WTC11 (cell line): Measurements from ENCODE around the gene SLC66A2. TPM values are rescaled to one million over a fixed set of nuclear protein-coding genes. Genes with fewer than 3 reads are reported as not detected.

Experiments used
- ATAC-seq: fragments of 200-7000 bp; cut with Tn5 transposase; 2 replicates; pipeline ENCODE4 v1.10.0; 2021; ENCODE audit warnings: mild to moderate bottlenecking, moderate library complexity
- CTCF ChIA-PET: fragments of 300-600 bp; sonication (Branson Sonifier 250); formaldehyde crosslinking; loops from one replicate; lab custom pipeline; 2021; ENCODE audit warnings: antibody characterized with exemption; lab: Charles Lee
- POLR2A ChIA-PET: fragments of 350-600 bp; sonication (Branson Sonifier 250); formaldehyde crosslinking; loops from one replicate; lab custom pipeline; 2021; ENCODE audit warnings: antibody characterized with exemption; lab: Charles Lee
- DNase-seq: peaks from one replicate; pipeline ENCODE4 v3.0.0; 2021; ENCODE audit warnings: low spot score
- H3K27ac Mint-ChIP-seq: 2 replicates; pipeline ENCODE4 v1.8.0; 2021; ENCODE audit warnings: mixed read lengths
- H3K27me3 Mint-ChIP-seq: 2 replicates; pipeline ENCODE4 v1.8.0; 2021; ENCODE audit warnings: low read depth, mild to moderate bottlenecking, moderate library complexity, mixed read lengths
- H3K36me3 Mint-ChIP-seq: 2 replicates; pipeline ENCODE4 v1.8.0; 2021; ENCODE audit warnings: mixed read lengths
- H3K4me1 Mint-ChIP-seq: 2 replicates; pipeline ENCODE4 v1.8.0; 2022; ENCODE audit warnings: mixed read lengths
- H3K4me3 Mint-ChIP-seq: 2 replicates; pipeline ENCODE4 v1.8.0; 2021; ENCODE audit warnings: mild to moderate bottlenecking, moderate library complexity, mixed read lengths
- H3K9me3 Mint-ChIP-seq: 2 replicates; pipeline ENCODE4 v1.8.0; 2021; ENCODE audit warnings: mixed read lengths
- AR ChIP-seq: fragments of 250-450 bp; sonication (Bioruptor Pico); IDR thresholded peaks from 2 replicates; pipeline ENCODE4 v1.9.0; 2021; ENCODE audit warnings: mild to moderate bottlenecking
- CBFB ChIP-seq: sonication (generic); formaldehyde crosslinking; IDR thresholded peaks from 2 replicates; pipeline ENCODE4 v1.8.1; 2022; ENCODE audit warnings: mild to moderate bottlenecking, low read depth, missing genetic modification reagents
- ELF4 ChIP-seq: sonication (generic); formaldehyde crosslinking; IDR thresholded peaks from 2 replicates; pipeline ENCODE4 v1.8.1; 2022; ENCODE audit warnings: low read depth, mild to moderate bottlenecking, moderate library complexity, missing genetic modification reagents
- EMX1 ChIP-seq: fragments of 250-450 bp; sonication (Bioruptor Pico); IDR thresholded peaks from 2 replicates; pipeline ENCODE4 v1.8.0; 2021; ENCODE audit warnings: mild to moderate bottlenecking
- ESRRA ChIP-seq: sonication (generic); formaldehyde crosslinking; IDR thresholded peaks from 2 replicates; pipeline ENCODE4 v1.8.1; 2022; ENCODE audit warnings: mild to moderate bottlenecking, missing genetic modification reagents, borderline replicate concordance
- ETV6 ChIP-seq: sonication (generic); formaldehyde crosslinking; IDR thresholded peaks from 2 replicates; pipeline ENCODE4 v1.8.1; 2022; ENCODE audit warnings: mild to moderate bottlenecking, missing genetic modification reagents
- GRHL2 ChIP-seq: fragments of 250-450 bp; sonication (Bioruptor Pico); IDR thresholded peaks from 2 replicates; pipeline ENCODE4 v1.8.0; 2022; ENCODE audit warnings: mild to moderate bottlenecking, moderate library complexity; ENCODE audit not compliant: insufficient replicate concordance, severe bottlenecking
- IRF2 ChIP-seq: sonication (generic); formaldehyde crosslinking; IDR thresholded peaks from 2 replicates; pipeline ENCODE4 v1.8.0; 2022; ENCODE audit warnings: low read depth, missing genetic modification reagents, borderline replicate concordance
- JAZF1 ChIP-seq: fragments of 250-450 bp; sonication (Bioruptor Pico); IDR thresholded peaks from 2 replicates; pipeline ENCODE4 v1.9.0; 2021; ENCODE audit warnings: moderate library complexity, mild to moderate bottlenecking, inconsistent platforms
- NFYB ChIP-seq: sonication (generic); formaldehyde crosslinking; conservative IDR thresholded peaks from 2 replicates; pipeline ENCODE4 v1.8.0; 2022; ENCODE audit warnings: low read depth, missing genetic modification reagents
- PRDM15 ChIP-seq: sonication (generic); formaldehyde crosslinking; IDR thresholded peaks from 2 replicates; pipeline ENCODE4 v1.8.0; 2022; ENCODE audit warnings: missing genetic modification reagents
- PREB ChIP-seq: sonication (generic); formaldehyde crosslinking; IDR thresholded peaks from 2 replicates; pipeline ENCODE4 v1.8.1; 2022; ENCODE audit warnings: mild to moderate bottlenecking, missing genetic modification reagents, moderate library complexity, borderline replicate concordance
- PRRX2 ChIP-seq: fragments of 250-450 bp; sonication (Bioruptor Pico); IDR thresholded peaks from 2 replicates; pipeline ENCODE4 v1.8.0; 2021; ENCODE audit warnings: mild to moderate bottlenecking
- STAT6 ChIP-seq: sonication (generic); formaldehyde crosslinking; conservative IDR thresholded peaks from 2 replicates; pipeline ENCODE4 v1.8.1; 2023; ENCODE audit warnings: mild to moderate bottlenecking, low read depth, missing genetic modification reagents, moderate library complexity
- TEAD4 ChIP-seq: sonication (generic); formaldehyde crosslinking; IDR thresholded peaks from 2 replicates; pipeline ENCODE4 v1.8.0; 2022; ENCODE audit warnings: mild to moderate bottlenecking, missing genetic modification reagents
- ZMAT4 ChIP-seq: fragments of 250-450 bp; sonication (Bioruptor Pico); IDR thresholded peaks from 2 replicates; pipeline ENCODE4 v1.9.0; 2021; ENCODE audit warnings: mild to moderate bottlenecking
- ZNF138 ChIP-seq: sonication (generic); formaldehyde crosslinking; conservative IDR thresholded peaks from 2 replicates; pipeline ENCODE4 v1.8.1; 2022; ENCODE audit warnings: mild to moderate bottlenecking, moderate library complexity, missing genetic modification reagents
- ZNF263 ChIP-seq: sonication (generic); formaldehyde crosslinking; IDR thresholded peaks from 2 replicates; pipeline ENCODE4 v1.8.1; 2022; ENCODE audit warnings: low read depth, mild to moderate bottlenecking, moderate library complexity, missing genetic modification reagents
- ZNF416 ChIP-seq: fragments of 250-450 bp; sonication (Bioruptor Pico); IDR thresholded peaks from 2 replicates; pipeline ENCODE4 v1.9.0; 2021; ENCODE audit warnings: mild to moderate bottlenecking, inconsistent platforms
- ZNF425 ChIP-seq: fragments of 250-450 bp; sonication (Bioruptor Pico); conservative IDR thresholded peaks from 2 replicates; pipeline ENCODE4 v1.9.0; 2021; ENCODE audit warnings: mild to moderate bottlenecking
- total RNA-seq: library from RNA; stranded (reverse); gene quantifications from 3 replicates; pipeline ENCODE4 v1.2.3, GENCODE V29; 2021

Gene SLC66A2
- total RNA-seq, 1 experiment from 2014 or later, result 20.9 TPM

- no peaks in the 10 kb centered on the region for H3K4me1 Mint-ChIP-seq
- POLR2A ChIA-PET, result no interaction called here
- ATAC-seq, result no peak
Measured at GRCh38 chr18:79904357-79905147, 46.9 kb downstream of the SLC66A2 start.

More at GRCh38 chr18:79904357-79905147, 46.9 kb downstream of the SLC66A2 start:
- H3K36me3 Mint-ChIP-seq, result peaks cover 16% of the 10 kb centered on the region
- peaks cover 8% of the 10 kb centered on the region; the same call in 1 of the 2 replicates for H3K27me3 Mint-ChIP-seq
- DNase-seq, result no peak
- peaks cover 16% of the 10 kb centered on the region for H3K9me3 Mint-ChIP-seq
- CTCF ChIA-PET, result no interaction called here
- no peak overlapping the region for H3K4me3 Mint-ChIP-seq
- H3K27ac Mint-ChIP-seq, result no peak overlapping the region
- TF ChIP-seq ZMAT4 (no peak), NFYB (CRISPR knock-in tag) (no peak), JAZF1 (CRISPR knock-in tag) (no peak), TEAD4 (CRISPR knock-in tag) (no peak), ELF4 (CRISPR knock-in tag) (no peak), ETV6 (no peak), ZNF425 (CRISPR knock-in tag) (no peak), ZNF416 (no peak), ZNF263 (no peak), CBFB (no peak), PREB (no peak), AR (no peak), ESRRA (CRISPR knock-in tag) (no peak), EMX1 (CRISPR knock-in tag) (no peak), PRRX2 (CRISPR knock-in tag) (no peak), ZNF138 (CRISPR knock-in tag) (no peak), IRF2 (CRISPR knock-in tag) (no peak), PRDM15 (CRISPR knock-in tag) (no peak), STAT6 (CRISPR knock-in tag) (no peak), GRHL2 (CRISPR knock-in tag) (no peak)
